NOMO-1 (cell line): Measurements from ENCODE around the gene METTL22.

ENCODE experiments used
- DNase-seq, 2 experiments: peaks; one replicate each; lab custom pipeline; 2025; ENCODE audit not compliant: unreplicated experiment in 2 of 2; lab: John Stamatoyannopoulos, UW

Gene METTL22

DNA sequence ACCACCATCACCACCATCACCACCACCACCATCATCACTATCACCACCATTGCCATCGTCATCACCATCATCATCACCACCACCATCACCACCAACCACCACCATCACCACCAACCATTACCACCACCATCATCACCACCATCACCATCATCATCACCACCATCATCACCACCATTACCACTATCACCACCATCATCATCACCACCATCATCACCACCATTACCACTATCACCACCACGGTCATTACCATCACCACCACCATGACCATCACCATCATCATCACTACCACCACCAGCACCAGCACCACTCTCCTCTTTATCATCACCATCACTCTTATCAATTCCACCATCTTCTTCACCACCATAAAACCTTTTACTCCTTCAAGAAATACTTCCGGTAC lies 30.0 kb upstream of the METTL22 start:
- DNase-seq, result no peak

DNA sequence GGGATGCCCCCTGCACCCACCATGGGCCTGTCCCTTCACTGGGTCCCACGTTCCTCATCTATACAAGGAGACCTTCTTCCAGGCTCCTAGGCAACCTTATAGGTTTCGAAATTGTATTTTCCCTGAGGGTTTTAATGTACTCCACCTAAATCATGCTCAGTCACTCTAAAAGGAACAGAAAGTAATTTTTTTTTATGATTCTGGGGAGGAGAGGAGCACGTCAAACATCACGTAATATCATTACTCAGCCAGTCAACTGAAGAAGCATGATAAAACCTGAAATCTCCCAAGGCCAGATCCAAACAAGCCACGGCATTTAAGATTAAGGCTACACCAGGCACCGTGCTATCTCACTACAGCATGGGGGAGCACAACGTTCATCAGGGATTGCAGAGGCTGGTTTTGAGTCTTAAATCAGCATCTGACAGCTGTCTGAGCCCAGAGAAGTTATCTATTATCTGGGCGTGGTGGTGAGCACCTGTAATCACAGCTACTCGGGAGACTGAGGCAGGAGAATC lies 27.3 kb upstream of the METTL22 start:
- peak; percentile 47 to 81 for DNase-seq

- no peak for DNase-seq
Measured at GRCh38 chr16:8595783-8596182, 25.7 kb upstream of the METTL22 start.

DNA sequence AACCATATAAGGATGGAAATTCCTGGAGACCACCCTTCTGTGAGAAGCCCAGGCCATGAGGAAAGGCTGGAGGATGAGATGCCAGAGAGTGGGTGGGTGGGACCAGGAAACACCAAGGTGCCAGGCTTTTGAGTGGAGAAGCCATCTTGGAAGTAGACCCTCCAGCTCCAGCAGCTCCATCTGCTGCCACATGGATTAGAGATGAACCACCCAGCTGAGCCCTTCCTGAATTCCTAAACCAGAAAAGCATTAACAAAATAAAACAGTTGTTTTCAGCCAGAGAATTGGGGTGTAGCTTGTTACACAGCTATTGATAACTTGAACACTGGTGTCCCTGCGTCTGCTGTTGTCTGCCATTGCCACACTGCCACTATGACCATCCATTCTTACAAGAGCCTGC lies 24.9 kb upstream of the METTL22 start:
- DNase-seq, result no peak

- no peak for DNase-seq
Measured at GRCh38 chr16:8600144-8600775, 21.2 kb upstream of the METTL22 start.

DNA sequence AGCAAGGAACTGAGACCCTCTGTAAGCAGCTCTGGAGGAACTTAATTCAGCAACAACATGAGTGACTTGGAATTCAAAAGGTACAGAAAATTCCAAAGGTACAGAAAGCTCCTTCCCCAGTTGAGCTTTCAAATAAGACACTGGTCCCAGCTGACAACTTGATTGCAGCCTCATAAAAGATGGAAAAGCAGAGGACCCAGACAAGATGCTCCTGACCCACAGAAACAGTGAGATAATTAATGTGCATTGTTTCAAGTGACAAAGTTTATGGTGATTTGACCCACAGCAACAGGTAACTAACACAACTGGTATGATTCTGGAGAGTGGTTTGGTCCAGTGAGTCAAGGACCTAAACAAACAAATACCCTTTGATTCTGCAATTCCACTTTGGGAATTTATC lies 15.9 kb upstream of the METTL22 start:
- no peak for DNase-seq

DNA sequence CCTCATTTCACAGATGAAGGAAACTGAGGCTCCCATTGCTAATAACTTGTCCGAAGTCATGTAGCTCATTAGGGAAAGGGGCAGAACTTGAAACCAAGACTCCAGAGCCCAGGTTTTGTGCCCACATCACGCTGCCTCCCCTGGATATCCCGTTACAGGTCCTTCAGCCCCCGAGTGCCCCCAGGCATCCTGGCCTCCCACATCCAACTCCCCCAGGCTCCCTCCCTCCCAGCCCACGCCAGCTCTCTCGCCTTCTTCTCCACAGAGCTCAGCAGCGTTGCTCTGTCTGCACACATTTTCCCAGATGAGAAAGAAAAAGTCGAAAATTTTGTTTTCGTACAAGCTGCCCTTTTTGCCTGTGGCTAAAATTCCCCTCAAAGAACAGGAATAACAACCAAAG lies 14.3 kb upstream of the METTL22 start:
- no peak for DNase-seq

- no peak for DNase-seq
Measured at GRCh38 chr16:8611122-8611521, 10.4 kb upstream of the METTL22 start.

GRCh38 chr16:8611886-8612600 lies 9.5 kb upstream of the METTL22 start:
- no peak for DNase-seq

- no peak for DNase-seq
Measured at GRCh38 chr16:8614435-8615029, 7.0 kb upstream of the METTL22 start.

DNA sequence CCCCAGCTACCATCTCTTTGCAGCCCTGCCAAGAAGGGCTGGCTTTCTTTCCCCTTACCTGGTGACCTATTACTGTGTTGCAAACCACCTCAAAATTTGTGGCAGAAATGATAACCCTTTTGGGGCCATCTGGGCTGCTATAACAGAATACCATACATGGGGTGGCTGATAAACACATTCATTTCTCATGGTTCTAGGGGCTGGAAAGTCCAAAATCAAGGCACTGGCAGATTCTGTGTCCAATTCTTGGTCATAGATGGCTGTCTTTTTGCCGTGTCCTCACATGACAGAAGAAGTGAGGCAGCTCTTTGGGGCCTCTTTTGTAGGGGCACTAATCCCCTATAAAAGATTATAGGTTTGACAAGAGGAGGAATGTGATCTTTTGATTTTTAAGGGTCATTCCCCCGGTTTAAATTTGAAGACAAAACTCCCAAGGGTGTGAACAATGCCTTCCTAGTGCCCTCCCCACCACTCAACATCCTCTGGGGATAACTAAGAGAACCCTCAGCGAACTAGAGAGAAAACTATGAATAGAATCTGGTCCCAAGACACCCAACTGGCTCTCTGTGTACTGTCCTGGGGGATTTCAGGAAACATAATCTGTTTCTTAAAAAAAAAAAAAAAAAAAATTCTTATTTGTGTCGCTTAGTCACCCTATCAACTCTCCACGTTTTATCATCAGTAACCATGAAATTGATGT lies 1.7 kb upstream of the METTL22 start:
- no peak for DNase-seq

DNA sequence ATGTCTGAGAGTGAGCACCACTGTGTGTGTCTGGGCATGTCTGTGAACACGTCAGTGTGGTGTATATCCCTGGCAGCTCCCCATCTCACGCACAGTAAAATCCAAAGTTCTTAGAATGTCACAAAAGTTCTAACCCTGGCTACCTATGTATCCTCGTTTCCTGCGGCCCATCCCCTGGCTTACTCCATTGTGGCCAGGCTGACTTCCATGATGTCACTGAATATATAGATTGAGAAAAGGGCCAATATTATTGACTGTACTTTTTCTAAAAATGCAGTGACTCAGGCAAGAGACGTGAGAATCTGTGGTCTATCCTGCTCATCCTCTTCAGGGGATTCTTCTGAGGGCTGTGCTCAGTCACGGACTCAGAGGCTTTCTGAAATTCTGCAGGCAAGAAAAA lies 963 bp upstream of the METTL22 start:
- DNase-seq, result no peak

- no peak for DNase-seq
Measured at GRCh38 chr16:8621222-8621571, 301 bp upstream of the METTL22 start.

DNA sequence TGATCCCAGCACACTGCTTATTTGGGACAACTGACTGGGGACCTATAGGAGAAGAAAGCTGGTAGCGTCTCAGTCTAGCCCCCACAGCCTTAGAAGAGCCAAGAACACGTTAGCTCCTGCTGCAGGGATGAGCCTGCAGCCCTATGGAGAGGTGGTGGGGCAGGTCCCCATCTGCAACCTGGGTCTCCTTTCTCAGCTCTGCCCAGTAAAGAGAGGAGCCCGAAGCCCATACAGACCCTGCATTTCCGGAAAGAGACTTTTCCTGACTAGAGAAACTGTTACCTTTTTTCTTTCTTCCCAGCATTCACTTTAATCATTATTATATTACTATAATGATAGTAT lies 788 bp downstream of the METTL22 start:
- DNase-seq, result no peak

DNA sequence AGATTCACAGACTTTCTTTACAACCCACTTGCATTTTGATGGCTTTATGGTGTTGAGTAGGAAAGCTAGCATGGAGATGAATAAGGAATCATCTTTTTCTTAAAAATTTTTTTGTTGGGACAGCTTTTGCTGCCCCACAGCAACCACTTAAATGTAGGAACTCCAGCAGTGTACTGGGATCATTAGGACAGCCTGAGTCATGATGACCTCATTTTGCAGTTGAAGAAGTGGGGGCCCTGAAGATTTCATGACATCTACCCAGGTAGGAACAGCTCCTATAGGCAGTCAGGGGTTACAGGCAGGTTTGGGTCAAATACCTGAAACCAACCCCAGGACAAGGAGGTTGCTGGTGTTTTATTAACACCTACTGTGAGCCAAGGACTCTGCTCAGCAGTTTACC lies 2.1 kb downstream of the METTL22 start:
- DNase-seq, result no peak

GRCh38 chr16:8625491-8626087 lies 4.1 kb downstream of the METTL22 start:
- DNase-seq, result no peak

GRCh38 chr16:8626946-8627345 lies 5.4 kb downstream of the METTL22 start:
- no peak for DNase-seq

- DNase-seq, result no peak
Measured at GRCh38 chr16:8627456-8627855, 6.0 kb downstream of the METTL22 start.

GRCh38 chr16:8628981-8629725 lies 7.7 kb downstream of the METTL22 start:
- no peak for DNase-seq

DNA sequence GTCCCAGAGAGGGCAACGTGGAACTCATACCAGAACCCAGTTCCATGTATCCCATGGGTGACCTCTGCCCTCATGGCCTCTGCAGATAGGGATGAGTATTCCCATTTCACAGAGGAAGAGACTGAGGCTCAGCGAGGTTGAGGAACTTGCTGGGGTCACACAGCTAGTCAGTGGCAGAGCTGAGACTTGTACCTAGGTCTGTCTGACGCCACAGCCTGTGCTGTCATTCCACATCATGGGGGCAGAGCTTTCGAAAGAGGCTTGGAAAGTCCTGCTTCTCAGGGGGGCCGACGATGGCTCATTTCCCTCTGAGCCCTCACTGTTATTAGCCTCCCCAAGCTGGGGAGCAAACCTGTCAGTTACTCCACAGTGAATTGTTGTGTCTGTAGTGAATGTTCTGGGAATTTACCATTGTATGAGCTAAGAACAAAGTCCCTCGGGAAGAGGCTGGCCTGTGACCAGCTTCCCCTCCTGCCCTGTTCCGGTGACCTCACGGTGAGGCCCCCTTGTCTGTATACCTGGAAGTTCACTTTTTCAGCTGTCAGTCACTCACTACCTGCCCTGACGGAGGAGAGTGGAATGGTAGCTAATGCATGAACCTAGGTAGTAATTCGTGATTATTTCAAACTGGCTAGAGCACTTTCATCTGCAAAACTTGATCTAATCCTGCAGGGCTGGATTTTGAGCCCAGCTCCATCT lies 8.9 kb downstream of the METTL22 start:
- DNase-seq, result no peak
